UCSD-AML1 (cell line): ENCODE results near the gene SLC17A7.

ENCODE experiments used
- DNase-seq: peaks from one replicate; lab custom pipeline; 2025; ENCODE audit not compliant: unreplicated experiment; lab: John Stamatoyannopoulos, UW

SLC17A7 gene

GRCh38 chr19:49411681-49412326 lies 29.5 kb downstream of the SLC17A7 start:
- no peak for DNase-seq

DNA sequence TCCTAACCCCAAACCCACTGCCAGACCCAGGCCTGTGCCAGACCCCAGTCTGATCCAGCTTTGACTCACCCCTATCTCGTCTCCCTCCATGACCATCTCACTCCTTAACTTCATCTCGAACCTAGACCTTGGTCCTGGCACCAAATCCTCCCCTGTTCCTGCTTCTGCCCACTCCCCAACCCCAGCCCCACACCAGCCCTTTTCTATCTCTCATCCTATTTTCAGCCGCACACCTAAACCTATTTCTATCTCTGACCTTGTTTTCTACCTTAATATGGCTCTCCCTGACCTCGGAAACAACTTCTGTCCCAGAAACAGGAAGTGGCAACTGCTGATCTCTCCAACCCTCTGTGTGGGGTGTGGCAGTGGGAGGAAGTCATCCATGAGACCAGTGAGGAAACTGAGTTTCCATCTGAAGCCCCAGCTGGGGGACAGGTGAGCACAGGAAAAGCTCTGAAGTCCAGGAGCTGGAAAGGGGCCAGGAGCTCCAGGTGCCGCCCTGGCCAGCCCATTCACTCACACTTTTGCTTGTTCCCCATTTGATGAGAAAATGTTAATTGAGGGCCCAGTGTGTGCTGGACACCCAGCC lies 31.8 kb downstream of the SLC17A7 start:
- DNase-seq = peak; percentile 48

GRCh38 chr19:49408816-49409440 lies 32.4 kb downstream of the SLC17A7 start:
- peak; percentile 40 for DNase-seq

DNA sequence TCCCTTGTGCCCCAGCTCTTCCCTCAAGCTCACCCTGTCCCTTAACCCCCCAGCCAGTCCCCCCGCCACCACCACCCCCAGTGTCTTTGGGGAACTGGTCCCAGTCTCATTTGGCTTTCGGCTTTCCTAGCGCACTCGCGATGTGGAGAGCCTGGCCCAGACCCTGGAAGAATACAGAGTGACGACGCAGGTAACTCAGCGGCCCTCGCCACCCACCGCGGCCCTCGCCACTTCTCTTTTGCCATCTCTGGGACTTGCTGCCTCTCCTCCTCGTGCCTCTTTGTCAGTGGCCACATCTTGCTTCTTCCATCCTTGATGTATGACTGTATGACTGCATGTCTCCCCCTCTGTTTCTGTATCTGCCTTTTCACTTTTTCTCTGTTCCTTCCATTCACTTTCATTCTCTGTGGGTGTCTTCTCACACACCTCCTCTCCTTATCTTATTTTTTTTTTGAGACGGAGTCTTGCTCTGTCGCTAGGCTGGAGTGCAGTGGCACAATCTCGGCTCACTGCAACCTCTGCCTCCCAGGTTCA lies 33.8 kb downstream of the SLC17A7 start:
- no peak for DNase-seq

DNA sequence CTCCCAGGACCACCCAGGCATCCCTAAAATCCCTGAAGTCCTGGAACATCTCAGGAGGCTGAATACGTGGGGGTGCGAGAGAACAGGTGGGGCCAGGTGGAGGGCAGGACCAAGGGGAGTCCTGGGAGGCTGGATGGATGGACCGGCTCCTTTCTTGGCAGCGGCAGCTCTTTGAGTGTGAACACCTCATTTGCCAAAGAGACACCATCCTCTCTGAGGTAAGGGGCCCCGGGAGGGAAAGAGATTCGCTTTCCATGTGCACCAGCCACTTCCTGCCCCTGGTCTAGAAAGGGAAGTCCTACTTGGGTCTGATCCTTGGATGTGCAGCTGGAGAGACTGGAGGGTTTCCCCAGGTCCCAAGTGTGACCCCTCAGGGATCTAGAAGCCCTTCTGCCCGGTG lies 34.2 kb downstream of the SLC17A7 start:
- DNase-seq = no peak

DNA sequence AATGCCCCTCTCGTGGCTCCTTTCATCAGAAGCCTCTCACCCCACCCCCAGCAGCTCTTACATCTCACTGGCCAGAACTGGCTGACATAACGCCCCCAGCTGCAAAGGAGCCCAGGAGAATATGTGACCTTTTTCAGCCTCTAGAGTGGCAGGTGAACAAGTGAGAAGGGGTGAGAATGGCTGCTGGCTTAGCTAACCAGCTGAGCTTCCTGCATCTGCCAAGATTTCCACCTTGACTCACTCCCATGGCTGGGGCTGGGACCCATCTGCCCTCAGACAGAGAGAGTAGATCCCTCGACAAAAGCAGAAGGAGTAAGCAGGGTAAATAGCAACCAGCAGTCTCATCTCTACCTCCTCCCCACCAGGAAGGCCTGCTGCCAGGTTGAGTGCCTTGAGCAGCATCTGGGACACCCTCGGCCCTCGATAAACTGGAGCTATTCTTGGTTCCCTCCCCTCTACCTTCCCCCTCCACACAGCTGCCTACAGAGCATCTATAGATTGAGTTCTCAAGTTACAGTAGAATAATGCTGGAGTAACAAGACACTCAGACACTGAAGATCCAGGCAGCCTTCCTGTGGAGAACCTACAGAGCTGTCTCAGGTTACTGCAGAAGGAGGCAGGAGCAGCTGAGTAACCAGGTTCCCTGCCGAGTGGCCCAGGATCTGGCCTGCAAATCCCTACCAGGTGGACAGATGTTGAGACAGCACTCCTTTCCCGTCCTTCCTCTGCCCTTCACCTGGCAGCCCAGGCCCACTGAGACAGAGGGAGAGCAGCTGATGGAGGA lies 37.7 kb downstream of the SLC17A7 start:
- no peak for DNase-seq

DNA sequence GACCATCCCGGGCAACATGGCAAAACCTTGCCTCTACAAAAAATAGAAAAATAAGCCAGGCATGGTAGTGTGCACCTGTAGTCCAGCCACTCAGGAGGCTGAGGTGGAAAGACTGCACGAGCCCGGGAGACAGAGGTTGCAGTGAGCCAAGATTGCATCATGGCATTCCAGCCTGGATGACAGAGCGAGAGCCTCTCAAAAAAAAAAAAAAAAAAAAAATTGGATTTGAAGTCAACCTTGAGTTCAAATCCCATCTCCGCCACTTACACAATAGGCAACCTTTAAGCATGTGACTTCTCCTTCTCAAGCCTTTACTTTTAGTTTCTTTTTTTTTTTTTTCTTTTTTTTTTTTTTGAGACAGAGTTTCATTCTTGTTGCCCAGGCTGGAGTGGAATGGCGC lies 41.3 kb downstream of the SLC17A7 start:
- no peak for DNase-seq

DNA sequence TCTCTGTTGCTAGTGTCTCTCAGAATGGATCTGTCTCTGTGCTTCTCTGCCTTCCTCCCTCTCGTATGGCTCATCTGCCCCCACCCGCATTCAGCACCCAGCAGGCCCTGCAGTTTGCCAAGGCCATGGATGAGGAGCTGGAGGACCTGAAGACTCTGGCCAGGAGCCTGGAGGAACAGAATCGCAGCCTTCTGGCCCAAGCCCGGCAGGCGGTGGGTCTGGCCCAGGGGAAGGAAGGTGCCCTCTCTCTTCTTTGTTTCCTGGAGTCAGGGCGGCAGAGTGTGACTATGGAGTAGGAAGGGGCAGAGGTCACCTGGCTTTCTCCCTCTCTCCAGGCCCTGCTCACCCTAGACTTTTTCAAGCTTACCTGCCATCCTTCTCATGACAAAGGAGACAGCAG lies 42.4 kb downstream of the SLC17A7 start:
- no peak for DNase-seq

- no peak for DNase-seq
Observed at GRCh38 chr19:49398001-49398615, 43.2 kb downstream of the SLC17A7 start.

DNA sequence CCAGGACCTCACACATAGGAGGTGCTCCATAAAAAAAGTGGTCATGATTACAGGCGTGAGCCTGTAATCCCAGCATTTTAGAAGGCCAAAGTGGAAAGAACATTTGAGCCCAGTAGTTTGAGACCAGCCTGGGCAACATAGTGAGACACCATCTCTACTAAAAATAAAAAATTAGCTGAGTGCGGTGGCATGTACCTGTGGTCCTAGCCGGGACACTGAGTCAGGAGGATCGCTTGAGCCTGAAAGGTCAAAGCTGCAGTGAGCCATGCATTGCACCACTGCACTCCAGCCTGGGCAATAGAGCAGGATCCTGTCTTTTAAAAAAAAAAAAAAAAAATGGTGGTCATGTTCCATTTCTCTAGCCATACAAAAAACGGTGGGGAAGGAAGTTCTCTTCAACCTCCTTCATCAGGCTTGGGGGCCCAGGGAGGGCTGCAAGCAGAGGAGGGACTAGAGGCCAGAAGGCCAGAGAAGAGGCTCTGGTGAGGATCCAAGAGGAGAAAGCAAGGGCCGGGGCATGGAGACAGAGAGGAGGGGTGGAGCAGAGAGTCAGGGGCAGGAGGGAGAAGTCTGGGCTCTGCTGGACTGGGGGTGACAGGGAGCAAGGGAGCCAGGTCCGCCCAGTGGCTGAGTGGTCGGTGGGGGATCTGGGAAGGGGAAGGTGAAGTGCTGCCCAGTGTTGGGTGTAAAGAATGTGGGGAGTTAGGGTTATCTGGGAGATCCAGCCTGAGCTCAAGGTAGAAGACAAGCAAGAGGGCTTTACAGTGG lies 44.4 kb downstream of the SLC17A7 start:
- no peak for DNase-seq

DNA sequence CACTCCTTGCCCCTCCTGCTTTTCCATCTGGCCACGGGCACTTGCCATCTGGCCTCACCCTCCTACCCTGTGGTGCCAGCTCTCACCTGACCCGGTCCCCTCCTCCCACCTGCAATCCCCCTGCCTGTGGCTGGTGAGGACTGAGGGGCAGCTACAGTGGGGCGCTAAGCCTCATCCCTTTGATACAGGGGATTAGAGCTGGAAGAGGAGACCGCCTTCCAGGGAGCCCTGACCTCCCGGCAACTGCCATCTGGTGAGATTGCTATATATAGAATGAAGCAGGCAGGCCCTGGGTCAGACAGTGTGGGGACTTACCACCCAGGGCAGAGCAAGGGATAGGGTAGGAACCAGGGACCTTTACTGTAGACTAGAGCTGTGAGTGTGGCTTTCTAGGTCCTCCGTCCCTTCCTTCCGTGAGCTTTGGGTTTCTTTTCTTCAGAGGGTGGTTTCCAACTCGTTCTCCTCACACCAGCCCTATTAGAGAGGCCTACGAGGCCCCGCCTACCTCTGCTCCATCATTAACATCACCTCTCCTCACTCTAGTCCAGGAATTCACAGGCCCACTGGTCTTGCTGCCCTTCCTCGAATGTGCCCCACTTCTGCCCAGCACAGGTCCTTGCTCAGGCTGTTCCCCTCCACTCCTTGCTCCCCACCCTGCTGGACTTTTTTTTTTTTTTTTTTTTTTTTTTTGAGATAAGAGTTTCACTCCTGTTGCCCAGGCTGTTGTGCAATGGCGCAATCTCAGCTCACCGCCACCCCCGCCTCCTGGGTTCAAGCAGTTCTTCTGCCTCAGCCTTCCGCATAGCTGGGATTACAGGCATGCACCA lies 45.5 kb downstream of the SLC17A7 start:
- no peak for DNase-seq

DNA sequence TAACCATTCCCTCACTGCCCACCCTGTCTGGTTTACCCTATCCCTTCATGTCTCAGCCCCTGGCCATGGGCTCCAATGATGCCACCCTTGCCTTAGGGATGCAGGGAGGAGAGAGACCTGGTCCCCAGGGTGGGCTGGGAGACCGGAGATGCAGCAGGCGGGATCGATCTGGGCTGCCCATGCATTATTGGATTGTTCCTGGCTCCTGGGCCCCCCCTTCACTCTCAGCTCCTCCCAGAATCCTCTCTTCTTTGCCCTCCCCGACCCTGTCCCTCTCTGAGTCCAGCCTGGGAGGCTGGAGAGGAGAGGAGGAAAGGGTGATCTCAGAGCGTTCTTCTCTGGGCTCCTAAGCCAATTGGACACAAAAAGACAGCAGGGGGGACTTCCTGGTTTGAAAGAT lies 47.4 kb downstream of the SLC17A7 start:
- DNase-seq = no peak

DNA sequence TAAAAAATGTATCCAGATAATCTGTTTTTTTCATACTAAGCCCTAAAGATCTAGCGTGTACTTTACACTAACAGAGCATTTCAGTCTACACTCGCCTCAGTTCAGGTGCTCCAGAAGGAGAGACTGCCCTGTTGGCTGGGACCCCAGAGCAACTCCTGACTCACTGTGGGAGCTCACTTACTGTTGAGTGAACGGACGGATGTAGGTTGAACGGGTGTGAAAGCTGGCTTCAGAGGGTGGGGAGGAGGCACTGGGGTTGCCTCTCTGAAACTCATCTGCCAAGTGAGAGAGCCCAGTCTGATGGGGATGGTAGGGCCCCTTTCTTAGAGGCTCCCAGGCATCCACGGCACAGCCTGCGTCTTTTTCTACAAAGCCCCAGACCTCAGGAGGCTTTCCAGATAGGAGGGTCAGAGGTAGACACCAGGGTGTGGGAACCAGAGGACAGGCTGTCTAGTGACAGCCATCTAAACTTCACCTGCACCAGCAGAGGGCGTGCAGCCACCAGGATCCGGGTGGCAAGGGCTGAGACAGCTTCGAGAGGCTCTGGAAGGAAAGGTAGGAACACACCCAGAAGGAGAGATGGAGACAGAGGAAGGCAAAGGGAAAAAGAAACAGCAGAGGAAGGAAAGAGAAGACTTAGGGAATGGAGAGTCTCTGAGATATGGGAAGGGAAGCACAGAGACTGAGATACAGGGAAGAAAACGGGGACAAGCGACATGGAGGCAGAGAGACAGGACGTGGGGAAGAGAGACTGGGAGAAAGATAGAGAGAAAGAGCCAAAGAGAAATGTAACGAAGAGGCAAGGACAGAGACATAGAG lies 49.5 kb downstream of the SLC17A7 start:
- peak; percentile 76 for DNase-seq

DNA sequence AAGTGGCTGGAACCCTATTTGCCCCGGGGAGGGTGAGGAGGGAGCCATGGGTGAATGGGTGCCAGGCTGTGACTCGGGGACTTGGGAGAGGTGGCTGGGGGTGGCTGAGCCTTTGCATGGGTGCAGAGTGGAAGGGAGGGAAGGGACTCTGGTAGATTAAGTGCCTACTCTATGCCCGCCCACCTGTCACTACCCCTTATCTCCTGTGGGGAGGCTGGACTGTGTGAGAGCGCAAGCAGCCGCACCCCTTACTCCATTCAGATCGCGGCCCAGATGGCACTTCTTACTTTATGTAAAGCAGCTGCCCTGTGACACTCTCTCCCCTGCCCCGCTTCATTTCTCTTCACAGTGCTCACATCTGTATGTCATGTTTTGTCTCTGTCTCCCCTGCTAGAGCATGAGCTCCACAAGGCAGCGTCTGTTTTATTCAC lies 50.4 kb downstream of the SLC17A7 start:
- no peak for DNase-seq

GRCh38 chr19:49390131-49390928 lies 51.0 kb downstream of the SLC17A7 start:
- DNase-seq = no peak

- DNase-seq = no peak
Observed at GRCh38 chr19:49389406-49389805, 51.9 kb downstream of the SLC17A7 start.

- DNase-seq = no peak
Observed at GRCh38 chr19:49387936-49388372, 53.4 kb downstream of the SLC17A7 start, which contains the start of gene KASH5. Gene KASH5 (plus strand): TSS chr19:49388249. CDS start chr19:49390884, 2,635 bp downstream.

DNA sequence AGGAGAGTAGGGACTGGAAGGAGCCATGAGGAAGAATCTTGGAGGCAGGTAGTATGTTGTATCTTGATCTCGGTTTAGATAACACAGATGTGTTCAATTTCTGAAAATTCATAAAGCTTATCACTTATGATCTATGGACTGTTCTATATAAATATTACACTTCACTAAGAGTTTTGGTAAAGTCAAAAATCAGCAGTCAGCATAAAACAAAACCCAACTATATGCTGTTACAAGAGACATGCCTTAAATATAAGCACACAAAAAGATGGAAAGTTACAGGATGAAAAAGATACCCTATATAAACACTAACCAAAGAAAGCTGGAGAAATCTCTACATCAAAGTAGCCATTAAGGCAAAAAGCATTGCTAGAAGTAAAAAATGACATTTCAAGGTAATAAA lies 57.7 kb downstream of the SLC17A7 start:
- no peak for DNase-seq
